GM21619 (cell line): ENCODE results near the gene CRIP3.

ENCODE experiments used
- ATAC-seq: cut with Tn5 transposase; IDR thresholded peaks from one replicate; pipeline ENCODE4 v1.9.1; 2021; ENCODE audit not compliant: unreplicated experiment

CRIP3 gene

GRCh38 chr6:43258180-43258579 lies 50.4 kb downstream of the CRIP3 start:
- no peak for ATAC-seq

DNA sequence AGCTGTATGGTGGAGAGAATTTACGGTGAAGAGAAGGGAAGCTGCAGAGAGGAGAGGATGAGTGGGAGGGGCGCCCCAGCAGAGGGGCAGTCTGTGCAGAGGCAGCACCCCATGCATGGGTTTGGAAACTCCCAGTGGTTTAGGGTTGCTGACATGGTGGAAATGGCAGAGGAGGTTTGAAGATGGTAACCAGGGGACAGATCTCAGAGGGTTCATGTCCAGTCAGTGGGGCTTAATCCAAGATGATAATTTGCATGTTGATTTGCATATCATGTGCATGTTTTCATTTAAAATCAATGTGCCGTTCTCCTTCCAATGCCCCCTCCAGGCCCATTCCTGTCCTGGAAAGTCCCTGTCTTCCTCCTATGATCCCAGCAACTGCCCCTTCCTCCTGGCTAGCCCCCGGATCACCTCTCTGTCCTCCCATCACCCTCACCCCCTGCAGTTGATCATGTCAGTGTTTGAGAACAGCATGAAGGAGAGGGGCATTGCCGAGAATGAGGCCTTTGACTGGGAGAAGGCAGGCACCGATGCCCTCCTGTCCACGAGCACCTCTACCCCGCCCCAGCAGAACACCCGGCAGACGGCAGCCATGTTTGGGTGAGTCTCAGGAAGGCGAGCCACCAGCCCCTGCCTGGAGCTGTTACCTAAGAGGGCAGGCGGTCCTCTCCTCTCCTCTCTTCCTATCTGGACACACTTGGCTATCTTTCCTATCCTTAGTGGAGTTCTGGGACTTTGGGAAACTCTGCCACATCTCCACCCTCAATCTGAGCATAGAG lies 51.1 kb downstream of the CRIP3 start:
- no peak for ATAC-seq

GRCh38 chr6:43256670-43257366 lies 51.8 kb downstream of the CRIP3 start:
- no peak for ATAC-seq
